ENCODE measurements around the gene SIGLEC14. TPM values are rescaled to one million over a fixed set of nuclear protein-coding genes. Genes with fewer than 3 reads are reported as not detected.

Gene SIGLEC14
- total RNA-seq, 2 donors from 2014 or later, result 0.26 to 0.31 TPM

GRCh38 chr19:51594774-51595109, 51.9 kb downstream of the SIGLEC14 start:
- Histone ChIP-seq H3K4me1 (peaks cover 0 to 17% of the 10 kb centered on the region in 2 donors), H3K27me3 (no peaks in the 10 kb centered on the region), H3K9me3 (no peaks in the 10 kb centered on the region), H3K27ac (peak overlapping the region in 1 of 2 donors; percentile 67), H3K4me3 (peak overlapping the region; percentile 58 to 70), H3K36me3 (no peaks in the 10 kb centered on the region)
- TF ChIP-seq CTCF (IDR thresholded peaks at IDR 0.05), result no peak
- no peak for DNase-seq (ENCODE audit: low spot score)

- DNase-seq (ENCODE audit: low spot score), result peak; percentile 96
- Histone ChIP-seq H3K4me1 (peaks cover 0 to 17% of the 10 kb centered on the region in 2 donors), H3K36me3 (no peaks in the 10 kb centered on the region), H3K27me3 (no peaks in the 10 kb centered on the region), H3K4me3 (peak overlapping the region; percentile 58 to 70), H3K9me3 (no peaks in the 10 kb centered on the region), H3K27ac (peak overlapping the region; percentile 41 to 67)
- no peak for TF ChIP-seq CTCF (IDR thresholded peaks at IDR 0.05)
These were observed 52.5 kb downstream of the SIGLEC14 start for GRCh38 chr19:51593969-51594773.

DNA sequence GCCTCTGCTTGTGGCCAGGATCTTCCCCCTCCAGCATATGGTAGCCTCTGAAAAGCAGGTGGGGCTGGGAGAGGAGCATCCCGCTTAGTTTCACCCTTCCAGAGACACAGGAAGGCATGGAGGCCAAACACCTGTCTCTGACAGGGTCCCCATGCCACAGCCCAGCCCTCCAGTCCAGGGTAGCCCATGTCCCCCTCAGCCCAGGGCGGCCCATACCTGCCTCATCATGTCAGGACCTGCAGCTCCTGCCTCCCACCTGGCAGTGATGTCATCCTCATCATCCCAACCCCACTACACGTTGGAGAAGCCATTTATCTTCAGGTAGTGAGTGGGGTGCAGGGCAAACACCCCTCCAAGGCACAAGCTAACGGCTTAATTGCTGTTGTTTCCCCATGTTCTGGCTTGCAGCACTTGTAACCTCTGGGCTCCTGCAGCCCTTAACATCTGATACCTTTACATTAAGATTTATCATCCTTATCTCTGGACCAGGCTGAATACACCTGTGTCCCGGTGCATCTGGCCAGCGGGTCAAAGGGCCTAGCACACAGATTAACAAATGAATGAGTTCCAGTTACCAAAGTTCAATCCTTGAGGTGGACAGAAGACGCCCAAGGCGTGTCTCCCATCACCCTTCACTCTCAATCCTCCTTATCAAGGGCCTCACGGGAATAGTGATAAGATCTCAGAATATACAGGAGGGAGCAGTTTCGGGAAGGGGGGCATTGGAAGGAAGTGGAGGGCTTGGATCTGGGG, 53.3 kb downstream of the SIGLEC14 start:
- Histone ChIP-seq H3K36me3 (no peaks in the 10 kb centered on the region), H3K27me3 (no peaks in the 10 kb centered on the region), H3K9me3 (peaks cover 0 to 2% of the 10 kb centered on the region in 2 donors), H3K4me3 (peak overlapping the region; percentile 58 to 70), H3K27ac (peak overlapping the region in 1 of 2 donors; percentile 39), H3K4me1 (peaks cover 0 to 17% of the 10 kb centered on the region in 2 donors)
- DNase-seq (ENCODE audit: low spot score), result no peak
- TF ChIP-seq CTCF (IDR thresholded peaks at IDR 0.05), result no peak

MicroRNAs within 50 kb of the gene (microRNA counts, 767-probe panel; counts per million panel counts)
- microRNA hsa-let-7e-5p, result 4,843 to 11,416 counts per million in 2 donors
- microRNA hsa-miR-125a-3p, result 0 to 1,589 counts per million in 2 donors
- microRNA hsa-miR-125a-5p, result 4,665 to 10,969 counts per million in 2 donors
- microRNA hsa-miR-99b-5p, result 4,262 to 9,752 counts per million in 2 donors

Small RNAs within 50 kb of the gene (microRNA-seq; reads per million reads assigned to microRNA genes)
- gene MIR125A (ENCODE audit: borderline number of aligned reads in 2 of 2, borderline replicate concordance in 1 of 2) (10,354 to 12,321 reads per million in 2 donors), gene MIR99B (ENCODE audit: borderline number of aligned reads in 2 of 2, borderline replicate concordance in 1 of 2) (4,488 to 6,008 reads per million in 2 donors), gene MIRLET7E (ENCODE audit: borderline number of aligned reads in 2 of 2, borderline replicate concordance in 1 of 2) (8,611 to 18,574 reads per million in 2 donors)

Other genes with a start within 250 kb of the SIGLEC14 start
- gene SIGLEC10, start 229.2 kb downstream of the SIGLEC14 start, total RNA-seq, result 1 to 10 TPM in 1 of 2 donors, under 1 TPM in 1; 0.22 to 7.7 TPM
- gene SIGLEC8, start 188.4 kb downstream of the SIGLEC14 start, total RNA-seq, result under 1 TPM; 0.08 to 0.26 TPM
- not detected for gene CEACAM18, start 168.3 kb downstream of the SIGLEC14 start, total RNA-seq
- gene SIGLEC12, start 145.0 kb downstream of the SIGLEC14 start, total RNA-seq, result not detected
- gene SIGLEC6, start 115.2 kb downstream of the SIGLEC14 start, total RNA-seq, result under 1 TPM; 0.16 to 0.44 TPM
- 1 to 10 TPM; 3.0 to 4.6 TPM for gene ZNF175, start 75.5 kb downstream of the SIGLEC14 start, total RNA-seq
- gene SIGLEC5, start 16.4 kb downstream of the SIGLEC14 start, total RNA-seq, result 1 to 10 TPM in 1 of 2 donors, not detected in 1; 1.7 TPM
- 1 to 10 TPM; 3.7 to 6.4 TPM for gene SPACA6, start 46.5 kb upstream of the SIGLEC14 start, total RNA-seq
- gene HAS1, start 77.2 kb upstream of the SIGLEC14 start, total RNA-seq, result 10 to 100 TPM; 27.0 to 52.0 TPM
- 10 to 100 TPM in 1 of 2 donors, 1 to 10 TPM in 1; 4.4 to 22.7 TPM for gene FPR1, start 105.1 kb upstream of the SIGLEC14 start, total RNA-seq
- 1 to 10 TPM in 1 of 2 donors, under 1 TPM in 1; 0.30 to 3.9 TPM for gene FPR2, start 114.4 kb upstream of the SIGLEC14 start, total RNA-seq
- gene FPR3, start 148.3 kb upstream of the SIGLEC14 start, total RNA-seq, result 10 to 100 TPM in 1 of 2 donors, 1 to 10 TPM in 1; 1.4 to 14.7 TPM
- gene ZNF577, start 241.1 kb upstream of the SIGLEC14 start, total RNA-seq, result 1 to 10 TPM; 6.4 to 9.5 TPM

Measured in right atrium auricular region (tissue), 2 donors.